ENCODE data around the gene RAB43. TPM values are rescaled to one million over a fixed set of nuclear protein-coding genes. Genes with fewer than 3 reads are reported as not detected.
"Not testable (repeated sequence)": the region's sequence is repeated elsewhere in the genome, so short reads cannot be mapped to it uniquely, and the experiment has no call there.

The RAB43 gene
- total RNA-seq, 1 donor from 2014 or later, result 55.6 TPM

GRCh38 chr3:129122412-129123011 lies 908 bp upstream of the RAB43 start:
- DNase-seq (ENCODE audit: low read depth in 2 of 2), result no peak

GRCh38 chr3:129121016-129121791 lies 400 bp downstream of the RAB43 start:
- no peak for DNase-seq (ENCODE audit: low read depth in 2 of 2)

- DNase-seq (ENCODE audit: low read depth in 2 of 2), result peak; percentile 94 to 95
Measured at GRCh38 chr3:129120254-129121004, 1.2 kb downstream of the RAB43 start.

- peak; percentile 36 to 37 for DNase-seq (ENCODE audit: low read depth in 2 of 2)
Measured at GRCh38 chr3:129119365-129120100, 2.1 kb downstream of the RAB43 start.

GRCh38 chr3:129118745-129119144 lies 2.9 kb downstream of the RAB43 start:
- DNase-seq (ENCODE audit: low read depth in 2 of 2), result peak; percentile 38 to 52

- no peak for DNase-seq (ENCODE audit: low read depth in 2 of 2)
Measured at GRCh38 chr3:129117134-129117533, 4.5 kb downstream of the RAB43 start.

GRCh38 chr3:129116482-129116946 lies 5.1 kb downstream of the RAB43 start:
- no peak for DNase-seq (ENCODE audit: low read depth in 2 of 2)

GRCh38 chr3:129114455-129114854 lies 7.1 kb downstream of the RAB43 start:
- no peak for DNase-seq (ENCODE audit: low read depth in 2 of 2)

GRCh38 chr3:129112308-129113052 lies 9.1 kb downstream of the RAB43 start:
- no peak for DNase-seq (ENCODE audit: low read depth in 2 of 2)

GRCh38 chr3:129111076-129111780 lies 10.4 kb downstream of the RAB43 start:
- not testable (repeated sequence) for DNase-seq (ENCODE audit: low read depth in 2 of 2)

- no peak for DNase-seq (ENCODE audit: low read depth in 2 of 2)
Measured at GRCh38 chr3:129107793-129108192, 13.8 kb downstream of the RAB43 start.

- DNase-seq (ENCODE audit: low read depth in 2 of 2), result no peak
Measured at GRCh38 chr3:129106866-129107565, 14.6 kb downstream of the RAB43 start.

- DNase-seq (ENCODE audit: low read depth in 2 of 2), result no peak
Measured at GRCh38 chr3:129106320-129106719, 15.3 kb downstream of the RAB43 start.

GRCh38 chr3:129105862-129106261 lies 15.7 kb downstream of the RAB43 start:
- no peak for DNase-seq (ENCODE audit: low read depth in 2 of 2)

GRCh38 chr3:129104498-129105079 lies 17.0 kb downstream of the RAB43 start:
- DNase-seq (ENCODE audit: low read depth in 2 of 2), result no peak

GRCh38 chr3:129104051-129104450 lies 17.6 kb downstream of the RAB43 start:
- no peak for DNase-seq (ENCODE audit: low read depth in 2 of 2)

- no peak for DNase-seq (ENCODE audit: low read depth in 2 of 2)
Measured at GRCh38 chr3:129103296-129103695, 18.3 kb downstream of the RAB43 start.

- no peak for DNase-seq (ENCODE audit: low read depth in 2 of 2)
Measured at GRCh38 chr3:129101370-129102138, 20.1 kb downstream of the RAB43 start.
